Articular chondrocyte of knee joint (primary cell): ENCODE results near the gene FAM227B. TPM values are rescaled to one million over a fixed set of nuclear protein-coding genes. Genes with fewer than 3 reads are reported as not detected.

Experiments
- total RNA-seq: library from RNA; depleted of rRNA; stranded (reverse); fragments of >200 nt; gene quantifications from 2 replicates; pipeline ENCODE4 v1.2.3, GENCODE V29; 2012

The FAM227B gene
- 6.1 and 7.0 TPM in 2 replicates for total RNA-seq

GRCh38 chr15:49620658-49621368 lies at the start of gene FAM227B, which contains the start of gene DTWD1:
Gene FAM227B, minus strand, starts transcription at chr15:49620818. Its CDS starts 5,647 bp downstream, at chr15:49615171.
Gene DTWD1, plus strand, starts transcription at chr15:49621048. Its CDS starts 4,120 bp downstream, at chr15:49625168.

GRCh38 chr15:49423021-49423420 lies 197.6 kb downstream of the FAM227B start, which contains the start of gene FGF7:
Gene FGF7, plus strand, starts transcription at chr15:49423242. Its CDS starts 1,056 bp downstream, at chr15:49424298.

Other genes with a start within 250 kb of the FAM227B start
- gene FGF7, start 197.6 kb downstream of the FAM227B start, total RNA-seq: 180 and 233 TPM in 2 replicates
- 120 and 125 TPM in 2 replicates for gene DTWD1, start 230 bp upstream of the FAM227B start, total RNA-seq